ENCODE results near the gene RSAD2.
A peak's percentile ranks its signal among the peaks of the same experiment; 100 is the strongest.

Gene RSAD2

DNA sequence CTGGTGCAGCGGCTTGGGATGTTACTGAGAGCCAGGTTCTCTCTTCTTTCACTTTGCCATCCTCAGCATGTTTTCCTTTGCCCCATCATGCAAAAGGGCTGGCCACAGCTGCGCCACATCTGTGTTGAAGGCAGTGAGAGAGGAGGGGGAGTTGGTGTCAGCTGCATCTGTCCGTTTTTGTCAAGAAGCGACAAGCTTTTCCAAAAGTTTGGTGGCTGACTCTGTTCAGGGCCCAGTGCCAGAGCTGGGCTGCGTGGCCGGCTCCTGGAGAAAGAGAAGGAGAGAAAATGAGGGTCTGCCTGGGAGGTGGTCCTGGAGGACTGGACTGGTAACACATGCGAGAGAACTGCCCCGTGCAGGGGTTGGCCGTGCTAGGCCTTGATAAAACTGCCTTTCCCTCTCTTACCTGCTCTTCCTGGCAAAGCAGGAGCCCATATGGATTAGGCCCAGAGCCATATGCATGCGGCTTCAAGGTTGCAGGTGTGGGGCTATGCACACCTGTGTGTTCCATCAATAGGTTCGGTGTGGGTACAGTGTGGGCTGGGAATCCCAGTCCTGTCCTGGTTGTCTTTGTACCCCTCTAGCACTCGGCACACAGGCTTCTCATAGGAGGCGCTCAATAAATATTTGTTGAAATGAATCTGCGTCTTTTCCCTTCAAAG is 48.6 kb downstream of the RSAD2 start:
- no peak overlapping the region for H2BK12ac ChIP-seq (ENCODE audit: low read length in 2 of 2)
- no peak overlapping the region for H3K4me2 ChIP-seq (ENCODE audit: low read length, poor library complexity, severe bottlenecking)
- no peak overlapping the region for H3K4ac ChIP-seq (ENCODE audit: low read depth in 1 of 2, low read length in 2 of 2)
- no peak overlapping the region for H4K91ac ChIP-seq (ENCODE audit: low read length)
- H3K9me3 ChIP-seq (ENCODE audit: control insufficient read depth, low read length) = no peaks in the 10 kb centered on the region
- 94% methylated on average over 13 of the region's 14 CpGs for WGBS
- no peak overlapping the region for H2BK15ac ChIP-seq (ENCODE audit: low read depth, poor library complexity, severe bottlenecking)
- H3K36me3 ChIP-seq (ENCODE audit: control insufficient read depth in 1 of 2, insufficient read depth in 2 of 2, low read depth in 1 of 2, low read length in 2 of 2) = no peaks in the 10 kb centered on the region
- H3K14ac ChIP-seq (ENCODE audit: low read length in 2 of 2) = no peak overlapping the region
- no peak overlapping the region for H2AK5ac ChIP-seq (ENCODE audit: low read length, severe bottlenecking)
- H3K4me3 ChIP-seq (ENCODE audit: insufficient read depth in 1 of 2, low read depth in 1 of 2, low read length in 2 of 2) = no peak overlapping the region
- H4K8ac ChIP-seq (ENCODE audit: low read length) = no peak overlapping the region
- H3K9ac ChIP-seq (ENCODE audit: low read length) = no peak overlapping the region
- no peak overlapping the region for H3K18ac ChIP-seq (ENCODE audit: low read depth in 1 of 2, low read length in 2 of 2)
- H2BK120ac ChIP-seq (ENCODE audit: low read depth, low read length) = no peak overlapping the region
- H3K79me1 ChIP-seq (replicated peaks; ENCODE audit: low read length, poor library complexity, severe bottlenecking) = no peaks in the 10 kb centered on the region
- no peaks in the 10 kb centered on the region for H3K27me3 ChIP-seq (ENCODE audit: control insufficient read depth in 1 of 2, insufficient read depth in 1 of 2, low read length in 2 of 2)
- no peak overlapping the region for H3K23ac ChIP-seq (ENCODE audit: low read length in 2 of 2)
- no peak overlapping the region for H3K27ac ChIP-seq (ENCODE audit: low read length, poor library complexity, severe bottlenecking)
- peaks cover 2% of the 10 kb centered on the region for H3K4me1 ChIP-seq (ENCODE audit: control insufficient read depth, insufficient read depth, low read depth, low read length)
- no peak overlapping the region for H2BK5ac ChIP-seq (ENCODE audit: low read depth, low read length, poor library complexity, severe bottlenecking)
- DNase-seq = no peak
- no peak overlapping the region for H2AFZ ChIP-seq (ENCODE audit: low read depth, low read length)

DNA sequence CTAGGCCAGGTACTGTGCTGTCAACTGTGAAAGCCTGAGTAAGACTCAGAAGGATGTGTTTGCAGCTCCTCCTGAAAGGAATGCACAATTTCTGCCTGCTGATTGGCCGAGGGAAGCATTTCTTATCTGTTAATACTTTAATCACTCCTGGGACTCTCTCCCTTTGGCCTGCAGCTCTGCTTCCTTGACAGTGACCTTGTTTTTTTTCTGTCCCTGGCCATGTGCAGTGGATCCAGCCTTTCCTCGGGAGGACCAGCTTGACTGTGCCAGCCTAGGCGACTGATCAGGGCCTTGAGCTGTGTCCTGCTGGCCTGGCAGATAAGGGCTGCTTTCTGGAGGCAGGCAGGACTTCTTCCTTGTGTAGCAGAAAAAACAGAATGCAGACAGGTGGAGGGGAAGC is 49.6 kb downstream of the RSAD2 start:
- Histone ChIP-seq H3K4me3 (ENCODE audit: insufficient read depth in 1 of 2, low read depth in 1 of 2, low read length in 2 of 2) (no peak overlapping the region), H3K27me3 (ENCODE audit: control insufficient read depth in 1 of 2, insufficient read depth in 1 of 2, low read length in 2 of 2) (no peaks in the 10 kb centered on the region), H3K9me3 (ENCODE audit: control insufficient read depth, low read length) (no peaks in the 10 kb centered on the region), H3K9ac (ENCODE audit: low read length) (peak overlapping the region; percentile 12), H2BK15ac (ENCODE audit: low read depth, poor library complexity, severe bottlenecking) (no peak overlapping the region), H3K18ac (ENCODE audit: low read depth in 1 of 2, low read length in 2 of 2) (no peak overlapping the region), H2BK120ac (ENCODE audit: low read depth, low read length) (no peak overlapping the region), H3K36me3 (ENCODE audit: control insufficient read depth in 1 of 2, insufficient read depth in 2 of 2, low read depth in 1 of 2, low read length in 2 of 2) (no peaks in the 10 kb centered on the region), H3K4ac (ENCODE audit: low read depth in 1 of 2, low read length in 2 of 2) (no peak overlapping the region), H2AK5ac (ENCODE audit: low read length, severe bottlenecking) (no peak overlapping the region), H3K27ac (ENCODE audit: low read length, poor library complexity, severe bottlenecking) (no peak overlapping the region), H4K91ac (ENCODE audit: low read length) (no peak overlapping the region), H2BK5ac (ENCODE audit: low read depth, low read length, poor library complexity, severe bottlenecking) (no peak overlapping the region), H2AFZ (ENCODE audit: low read depth, low read length) (no peak overlapping the region), H2BK12ac (ENCODE audit: low read length in 2 of 2) (no peak overlapping the region), H3K14ac (ENCODE audit: low read length in 2 of 2) (peak overlapping the region in 1 of 2 experiments; percentile 67), H3K23ac (ENCODE audit: low read length in 2 of 2) (no peak overlapping the region), H3K4me1 (ENCODE audit: control insufficient read depth, insufficient read depth, low read depth, low read length) (peaks cover 2% of the 10 kb centered on the region), H3K79me1 (replicated peaks; ENCODE audit: low read length, poor library complexity, severe bottlenecking) (no peaks in the 10 kb centered on the region), H3K4me2 (ENCODE audit: low read length, poor library complexity, severe bottlenecking) (no peak overlapping the region), H4K8ac (ENCODE audit: low read length) (no peak overlapping the region)
- DNase-seq = no peak
- 69% methylated on average over 3 of the region's 3 CpGs for WGBS

DNA sequence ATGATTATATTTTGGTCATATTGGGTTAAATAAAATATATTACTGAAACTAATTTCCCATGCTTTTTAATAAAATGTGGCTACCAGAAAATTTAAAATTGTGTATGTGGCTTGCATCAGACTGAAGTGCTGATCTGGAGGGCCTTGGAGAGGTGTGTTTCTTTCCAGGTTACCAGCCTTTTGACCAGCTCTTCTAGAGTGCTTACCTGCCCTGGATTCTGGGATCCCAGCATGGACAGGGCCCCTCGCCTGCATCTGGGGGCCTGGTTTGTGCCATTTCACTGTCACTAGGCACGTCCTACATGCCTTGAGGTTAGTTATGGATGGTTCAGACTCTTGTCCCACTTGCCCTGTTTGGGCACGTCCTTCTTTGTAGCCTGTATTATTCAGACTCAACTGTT is 50.2 kb downstream of the RSAD2 start:
- Histone ChIP-seq H3K9ac (ENCODE audit: low read length) (no peak overlapping the region), H4K8ac (ENCODE audit: low read length) (no peak overlapping the region), H3K4me3 (ENCODE audit: insufficient read depth in 1 of 2, low read depth in 1 of 2, low read length in 2 of 2) (no peak overlapping the region), H3K27me3 (ENCODE audit: control insufficient read depth in 1 of 2, insufficient read depth in 1 of 2, low read length in 2 of 2) (no peaks in the 10 kb centered on the region), H3K9me3 (ENCODE audit: control insufficient read depth, low read length) (no peaks in the 10 kb centered on the region), H3K14ac (ENCODE audit: low read length in 2 of 2) (no peak overlapping the region), H3K18ac (ENCODE audit: low read depth in 1 of 2, low read length in 2 of 2) (peak overlapping the region in 1 of 2 experiments; percentile 37), H3K4me1 (ENCODE audit: control insufficient read depth, insufficient read depth, low read depth, low read length) (peaks cover 2% of the 10 kb centered on the region), H2AK5ac (ENCODE audit: low read length, severe bottlenecking) (no peak overlapping the region), H3K4me2 (ENCODE audit: low read length, poor library complexity, severe bottlenecking) (no peak overlapping the region), H4K91ac (ENCODE audit: low read length) (peak overlapping the region; percentile 28), H2BK120ac (ENCODE audit: low read depth, low read length) (no peak overlapping the region), H3K23ac (ENCODE audit: low read length in 2 of 2) (no peak overlapping the region), H3K36me3 (ENCODE audit: control insufficient read depth in 1 of 2, insufficient read depth in 2 of 2, low read depth in 1 of 2, low read length in 2 of 2) (no peaks in the 10 kb centered on the region), H2BK15ac (ENCODE audit: low read depth, poor library complexity, severe bottlenecking) (no peak overlapping the region), H3K79me1 (replicated peaks; ENCODE audit: low read length, poor library complexity, severe bottlenecking) (peaks cover 1% of the 10 kb centered on the region), H3K4ac (ENCODE audit: low read depth in 1 of 2, low read length in 2 of 2) (no peak overlapping the region), H3K27ac (ENCODE audit: low read length, poor library complexity, severe bottlenecking) (no peak overlapping the region), H2BK12ac (ENCODE audit: low read length in 2 of 2) (peak overlapping the region; percentile 15 to 44), H2BK5ac (ENCODE audit: low read depth, low read length, poor library complexity, severe bottlenecking) (peak overlapping the region; percentile 10), H2AFZ (ENCODE audit: low read depth, low read length) (no peak overlapping the region)
- DNase-seq = no peak
- WGBS = 97% methylated on average over 3 of the region's 3 CpGs

DNA sequence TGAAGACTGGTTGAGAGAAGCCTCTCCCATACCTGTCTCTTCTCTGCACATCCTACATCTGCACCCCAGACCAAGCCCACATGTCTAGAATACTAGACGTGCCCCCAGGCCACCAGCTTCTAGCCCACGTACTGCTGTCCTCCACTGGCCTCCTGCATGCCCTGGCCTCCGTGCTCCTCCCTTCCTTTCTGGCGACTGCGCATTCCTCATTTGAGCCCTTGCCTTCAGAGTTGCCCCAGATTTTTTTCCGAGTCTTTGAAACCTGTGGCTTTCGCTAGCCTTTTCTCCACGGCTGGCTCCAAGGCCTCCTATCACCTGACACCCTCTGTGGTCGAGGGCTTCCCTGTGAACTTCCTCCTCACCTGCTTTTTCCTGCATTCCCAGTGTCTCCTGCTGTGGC is 50.9 kb downstream of the RSAD2 start:
- Histone ChIP-seq H4K91ac (ENCODE audit: low read length) (peak overlapping the region; percentile 64), H4K8ac (ENCODE audit: low read length) (peak overlapping the region; percentile 12), H3K36me3 (ENCODE audit: control insufficient read depth in 1 of 2, insufficient read depth in 2 of 2, low read depth in 1 of 2, low read length in 2 of 2) (no peaks in the 10 kb centered on the region), H3K4me2 (ENCODE audit: low read length, poor library complexity, severe bottlenecking) (no peak overlapping the region), H3K9ac (ENCODE audit: low read length) (no peak overlapping the region), H3K9me3 (ENCODE audit: control insufficient read depth, low read length) (no peaks in the 10 kb centered on the region), H3K27me3 (ENCODE audit: control insufficient read depth in 1 of 2, insufficient read depth in 1 of 2, low read length in 2 of 2) (no peaks in the 10 kb centered on the region), H2AK5ac (ENCODE audit: low read length, severe bottlenecking) (no peak overlapping the region), H2AFZ (ENCODE audit: low read depth, low read length) (no peak overlapping the region), H3K79me1 (replicated peaks; ENCODE audit: low read length, poor library complexity, severe bottlenecking) (peaks cover 2% of the 10 kb centered on the region), H3K18ac (ENCODE audit: low read depth in 1 of 2, low read length in 2 of 2) (no peak overlapping the region), H3K14ac (ENCODE audit: low read length in 2 of 2) (no peak overlapping the region), H2BK120ac (ENCODE audit: low read depth, low read length) (no peak overlapping the region), H2BK15ac (ENCODE audit: low read depth, poor library complexity, severe bottlenecking) (peak overlapping the region; percentile 88), H3K4me3 (ENCODE audit: insufficient read depth in 1 of 2, low read depth in 1 of 2, low read length in 2 of 2) (no peak overlapping the region), H3K27ac (ENCODE audit: low read length, poor library complexity, severe bottlenecking) (no peak overlapping the region), H2BK12ac (ENCODE audit: low read length in 2 of 2) (peak overlapping the region; percentile 3 to 25), H2BK5ac (ENCODE audit: low read depth, low read length, poor library complexity, severe bottlenecking) (no peak overlapping the region), H3K4me1 (ENCODE audit: control insufficient read depth, insufficient read depth, low read depth, low read length) (peaks cover 2% of the 10 kb centered on the region), H3K4ac (ENCODE audit: low read depth in 1 of 2, low read length in 2 of 2) (no peak overlapping the region), H3K23ac (ENCODE audit: low read length in 2 of 2) (no peak overlapping the region)
- no peak for DNase-seq
- WGBS = 97% methylated on average over 9 of the region's 9 CpGs

Data from mesenchymal stem cell (in vitro differentiated cells and primary cell).